ENCODE results near the gene CBR3. TPM values are rescaled to one million over a fixed set of nuclear protein-coding genes. Genes with fewer than 3 reads are reported as not detected.

CBR3 gene
- total and polyA plus RNA-seq, 2 donors (not counting 1 experiment from before 2014, with no cell fraction given): 1.9 to 11.3 TPM

DNA sequence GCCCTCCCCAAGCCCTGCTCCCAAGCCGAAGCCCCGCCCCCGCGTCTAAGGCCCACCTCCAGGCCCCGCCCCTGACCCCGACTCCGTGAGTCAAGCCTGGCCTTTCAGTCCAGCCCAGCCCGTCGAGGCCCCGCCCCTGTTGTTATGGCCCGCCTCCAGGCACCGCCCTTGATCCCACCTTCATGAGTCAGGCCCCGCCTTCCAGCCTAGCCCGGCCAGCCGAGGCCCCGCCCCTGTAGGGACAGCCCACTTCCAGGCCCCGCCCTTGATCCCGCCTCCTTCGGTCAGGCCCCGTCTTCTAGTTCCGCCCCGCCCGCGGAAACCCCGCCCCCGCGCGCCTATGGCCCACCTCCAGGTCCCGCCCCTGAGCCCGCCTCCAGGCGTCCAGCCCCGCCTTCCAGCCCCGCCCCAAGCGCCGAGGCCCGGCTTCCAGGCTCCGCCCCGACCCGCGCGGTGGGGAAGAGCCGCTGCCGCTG, 21.5 kb downstream of the CBR3 start:
- Histone ChIP-seq H4K20me1 (ENCODE audit: control insufficient read depth, insufficient read depth, low read length, poor library complexity, severe bottlenecking) (peaks cover 32% of the 10 kb centered on the region), H3K4me1 (ENCODE audit: control insufficient read depth in 2 of 2, insufficient read depth in 2 of 2, low read length in 2 of 2) (peaks cover 14 to 30% of the 10 kb centered on the region in 2 donors), H3K4me2 (replicated peaks; ENCODE audit: low read depth, low read length, poor library complexity, severe bottlenecking) (peak overlapping the region; percentile 99), H3K9ac (ENCODE audit: low read length) (peak overlapping the region; percentile 84), H3K27ac (ENCODE audit: low read length in 2 of 2) (peak overlapping the region; percentile 81 to 85), H3K27me3 (replicated peaks in 1 of 4; ENCODE audit: control extremely low read depth in 1 of 4, control insufficient read depth in 3 of 4, insufficient read depth in 4 of 4, low read length in 3 of 4) (no peaks in the 10 kb centered on the region), H2AFZ (ENCODE audit: insufficient read depth, low read depth, low read length, poor library complexity, severe bottlenecking) (peak overlapping the region; percentile 87), H3K4me3 (ENCODE audit: control extremely low read depth in 1 of 5, extremely low read depth in 1 of 5, insufficient read depth in 1 of 5, low read depth in 2 of 5, low read length in 4 of 5) (peak overlapping the region in 4 of 5 experiments; percentile 63 to 88 (median 80)), H3K79me2 (ENCODE audit: control insufficient read depth, insufficient read depth, low read length) (peaks cover 53% of the 10 kb centered on the region), H3K36me3 (replicated peaks in 1 of 2; ENCODE audit: control extremely low read depth in 1 of 2, control insufficient read depth in 1 of 2, extremely low read depth in 1 of 2, insufficient read depth in 2 of 2, low read length in 1 of 2) (peaks cover 0 to 10% of the 10 kb centered on the region in 2 experiments), H3K9me3 (ENCODE audit: control extremely low read depth in 1 of 3, control insufficient read depth in 2 of 3, insufficient read depth in 1 of 3, low read length in 2 of 3) (peaks cover 0 to 1% (median 0%) of the 10 kb centered on the region in 3 donors)
- H3K4me3 Mint-ChIP-seq: peak overlapping the region; percentile 86
- ChIA-PET POLR2A (interaction anchor here (0.6 to 1.0 kb wide), 2 partner anchors 142 to 164 kb away, joined by 3 to 7 read pairs; partner anchors contain the start of gene MORC3), CTCF (interaction anchor here (1.1 to 1.9 kb wide), 4 partner anchors 14 to 164 kb away, joined by 3 to 7 read pairs (median 4); no protein-coding TSS in a partner anchor)
- intact Hi-C loops (cut with micrococcal nuclease): loop anchor here (1.0 to 10.0 kb wide), 9 partner anchors 15 to 1542 kb away; partner anchors contain the start of genes CBR3, CHAF1B, DYRK1A and MORC3
- TF ChIP-seq CTCF (IDR thresholded peaks at IDR 0.05) (no peak), EZH2 (IDR thresholded peaks at IDR 0.05; ENCODE audit: borderline replicate concordance, insufficient read depth, low read depth, low read length, poor library complexity, severe bottlenecking) (no peak)
- ATAC-seq (ENCODE audit: low read depth) (peak; percentile 88), DNase-seq (peak; percentile 100)
- no peaks in the 10 kb centered on the region for H3K27me3 Mint-ChIP-seq
- peaks cover 35% of the 10 kb centered on the region for H3K4me1 Mint-ChIP-seq
- no peaks in the 10 kb centered on the region for H3K9me3 Mint-ChIP-seq (ENCODE audit: insufficient read depth)
- peak overlapping the region; percentile 78 for H3K27ac Mint-ChIP-seq
- WGBS (ENCODE audit: insufficient coverage): under 1% methylated on average over 43 of the region's 43 CpGs
